DOHH2 (cell line): ENCODE measurements around the gene VPS52.

Experiments
- H3F3A ChIP-seq: fragments of 200-600 bp; sonication (generic), shearing (Covaris generic); 2 replicates; pipeline ENCODE4 v1.6.0; 2016; ENCODE audit warnings: antibody characterized with exemption, mild to moderate bottlenecking; ENCODE audit not compliant: control insufficient read depth, insufficient read depth
- H3K27ac ChIP-seq: fragments of 200-600 bp; sonication (generic); 2 replicates; pipeline ENCODE4 v1.5.1; 2014; ENCODE audit warnings: low read depth, mild to moderate bottlenecking, low read length, moderate library complexity
- H3K27me3 ChIP-seq: fragments of 200-600 bp; sonication (generic); 2 replicates; pipeline ENCODE4 v1.6.1; 2014; ENCODE audit warnings: mild to moderate bottlenecking, low read length, mixed read lengths; ENCODE audit not compliant: control insufficient read depth
- H3K36me3 ChIP-seq: fragments of 200-600 bp; sonication (generic); 2 replicates; pipeline ENCODE4 v1.6.1; 2014; ENCODE audit warnings: mild to moderate bottlenecking, low read length, moderate library complexity, mixed read lengths; ENCODE audit not compliant: control insufficient read depth
- H3K4me1 ChIP-seq: fragments of 200-600 bp; sonication (generic); 2 replicates; pipeline ENCODE4 v1.6.1; 2014; ENCODE audit warnings: mild to moderate bottlenecking, low read length, mixed read lengths; ENCODE audit not compliant: control insufficient read depth
- H3K4me2 ChIP-seq: fragments of 200-600 bp; sonication (generic); 2 replicates; pipeline ENCODE4 v1.6.0; 2014; ENCODE audit warnings: mild to moderate bottlenecking, low read length, moderate library complexity
- H3K4me3 ChIP-seq: fragments of 200-600 bp; sonication (generic); 2 replicates; pipeline ENCODE4 v1.5.1; 2014; ENCODE audit warnings: mild to moderate bottlenecking, low read length, mixed read lengths
- H3K79me2 ChIP-seq: fragments of 200-600 bp; sonication (generic); 2 replicates; pipeline ENCODE4 v1.6.1; 2014; ENCODE audit warnings: mild to moderate bottlenecking, low read length, mixed read lengths; ENCODE audit not compliant: control insufficient read depth
- H3K9me2 ChIP-seq: fragments of 200-600 bp; sonication (generic); replicated peaks from 2 replicates; pipeline ENCODE4 v1.6.1; 2014; ENCODE audit warnings: mild to moderate bottlenecking, low read length, mixed read lengths; ENCODE audit not compliant: control insufficient read depth
- H3K9me3 ChIP-seq: fragments of 200-600 bp; sonication (generic); 2 replicates; pipeline ENCODE4 v1.6.1; 2014; ENCODE audit warnings: antibody characterized with exemption, low read length, mixed read lengths; ENCODE audit not compliant: control insufficient read depth, insufficient read depth
- H4K20me1 ChIP-seq: fragments of 200-600 bp; sonication (generic); 2 replicates; pipeline ENCODE4 v1.6.0; 2014; ENCODE audit warnings: low read depth, mild to moderate bottlenecking, antibody characterized with exemption, low read length, moderate library complexity; ENCODE audit not compliant: control insufficient read depth, insufficient read depth
- CTCF ChIP-seq: fragments of 200-600 bp; sonication (generic); IDR thresholded peaks from one replicate; pipeline ENCODE4 v1.5.1; 2014; ENCODE audit warnings: antibody characterized with exemption, mild to moderate bottlenecking, low read depth, low read length; ENCODE audit not compliant: poor library complexity, severe bottlenecking
- EZH2phosphoT487 ChIP-seq: fragments of 200-600 bp; sonication (generic); IDR thresholded peaks from 2 replicates; pipeline ENCODE4 v1.6.1; 2017; ENCODE audit warnings: borderline replicate concordance, mild to moderate bottlenecking, antibody characterized with exemption, low read length, moderate library complexity, mixed read lengths

The VPS52 gene

GRCh38 chr6:33248643-33248931 is 23.1 kb downstream of the VPS52 start:
- TF ChIP-seq EZH2phosphoT487 (no peak), CTCF (peak; percentile 44)
- H4K20me1 ChIP-seq = no peaks in the 10 kb centered on the region

GRCh38 chr6:33247977-33248642 is 23.6 kb downstream of the VPS52 start:
- H3K79me2 ChIP-seq = peaks cover 8% of the 10 kb centered on the region

More at GRCh38 chr6:33248643-33248931, 23.1 kb downstream of the VPS52 start:
- Histone ChIP-seq H3F3A (peaks cover 8% of the 10 kb centered on the region), H3K4me2 (peak overlapping the region; percentile 92), H3K9me3 (no peaks in the 10 kb centered on the region), H3K9me2 (no peaks in the 10 kb centered on the region), H3K79me2 (peaks cover 8% of the 10 kb centered on the region), H3K4me1 (peaks cover 23% of the 10 kb centered on the region), H3K27ac (peak overlapping the region; percentile 63), H3K36me3 (peaks cover 14% of the 10 kb centered on the region), H3K4me3 (peak overlapping the region; percentile 73), H3K27me3 (no peaks in the 10 kb centered on the region)

GRCh38 chr6:33243476-33243875 is 28.2 kb downstream of the VPS52 start:
- Histone ChIP-seq H3K27me3 (peaks cover 24% of the 10 kb centered on the region), H4K20me1 (no peaks in the 10 kb centered on the region), H3F3A (peaks cover 3% of the 10 kb centered on the region; the same call in 1 of the 2 replicates), H3K4me2 (no peak overlapping the region), H3K9me2 (no peaks in the 10 kb centered on the region), H3K4me3 (no peak overlapping the region), H3K9me3 (no peaks in the 10 kb centered on the region), H3K36me3 (no peaks in the 10 kb centered on the region), H3K4me1 (peaks cover 7% of the 10 kb centered on the region), H3K27ac (no peak overlapping the region), H3K79me2 (no peaks in the 10 kb centered on the region)
- TF ChIP-seq EZH2phosphoT487 = no peak
- TF ChIP-seq CTCF = no peak

More at GRCh38 chr6:33247977-33248642, 23.6 kb downstream of the VPS52 start:
- Histone ChIP-seq H3F3A (peaks cover 11% of the 10 kb centered on the region), H3K4me1 (peaks cover 23% of the 10 kb centered on the region), H3K27me3 (peaks cover 4% of the 10 kb centered on the region; the same call in 1 of the 2 replicates), H3K9me3 (no peaks in the 10 kb centered on the region), H3K27ac (peak overlapping the region; percentile 63), H3K4me2 (peak overlapping the region; percentile 92), H3K36me3 (peaks cover 14% of the 10 kb centered on the region), H3K9me2 (no peaks in the 10 kb centered on the region), H3K4me3 (peak overlapping the region; percentile 73), H4K20me1 (no peaks in the 10 kb centered on the region)
- TF ChIP-seq CTCF (peak; percentile 89), EZH2phosphoT487 (no peak)
